Right hindlimb (tissue), 1 donor: ENCODE measurements around the gene SLF2.

Experiments used
- DNase-seq: peaks from one replicate; pipeline ENCODE4 v3.0.0-alpha.2; 2018

Gene SLF2

DNA sequence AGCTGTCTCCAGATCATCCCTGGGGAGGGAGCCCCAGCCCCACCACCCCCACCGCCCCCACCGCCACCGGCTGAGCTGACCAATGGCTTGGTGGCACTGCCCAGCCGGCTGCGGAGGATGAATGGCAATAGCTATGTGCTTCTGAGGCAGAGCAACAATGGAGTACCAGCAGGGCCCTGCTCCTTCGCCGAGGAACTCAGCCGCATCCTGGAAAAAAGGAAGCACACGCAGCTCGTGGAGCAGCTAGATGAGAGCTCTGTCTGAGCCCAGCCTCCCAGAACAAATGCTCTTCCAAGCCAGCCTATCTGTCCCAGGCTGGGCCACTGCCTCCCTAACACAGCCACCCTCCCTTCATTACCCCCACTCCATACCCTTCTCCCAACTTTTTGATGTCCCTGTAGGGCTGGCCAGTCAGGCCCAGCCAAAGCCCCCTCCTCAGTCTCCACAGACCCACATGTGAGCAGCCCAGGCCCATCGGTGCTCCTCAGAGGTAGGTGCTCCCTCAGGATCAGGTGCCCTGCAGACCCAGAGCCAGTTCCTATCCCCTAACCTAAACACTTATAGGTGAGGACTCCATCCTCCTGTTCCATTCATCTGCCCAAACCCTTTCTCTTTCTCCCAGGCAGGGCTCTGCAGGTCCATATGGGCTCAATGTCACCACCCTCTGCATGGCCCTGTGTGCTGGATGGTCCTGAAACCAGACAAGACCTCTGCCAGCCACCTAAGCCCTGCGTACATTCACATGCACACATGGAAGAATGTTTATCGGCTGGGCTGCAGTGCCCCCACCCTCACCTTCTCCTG lies 71.3 kb downstream of the SLF2 start:
- no peak for DNase-seq

DNA sequence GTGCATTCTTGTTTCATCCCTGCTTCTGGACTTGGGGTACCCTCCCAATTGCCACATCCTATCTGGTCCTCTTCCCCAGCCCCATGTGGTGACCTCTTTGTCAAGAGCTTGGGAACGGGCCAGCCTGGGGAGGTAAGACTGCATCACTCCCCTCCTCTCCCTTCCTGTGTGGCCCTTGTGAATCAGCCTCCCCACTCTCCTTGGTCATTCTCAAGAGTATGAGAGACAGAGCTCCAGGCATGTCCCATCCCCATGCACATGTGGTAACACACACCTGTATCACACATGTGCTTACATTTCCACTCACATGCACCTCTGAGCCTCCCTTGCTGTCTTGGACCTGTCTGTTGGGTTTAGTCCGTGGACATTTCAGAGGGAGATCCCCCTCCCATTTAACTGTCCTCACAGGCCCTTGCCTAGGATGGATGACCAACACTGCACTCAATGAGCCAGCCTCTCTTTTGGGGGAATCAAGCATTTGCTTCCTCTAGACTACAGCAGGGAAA lies 72.0 kb downstream of the SLF2 start:
- no peak for DNase-seq

DNA sequence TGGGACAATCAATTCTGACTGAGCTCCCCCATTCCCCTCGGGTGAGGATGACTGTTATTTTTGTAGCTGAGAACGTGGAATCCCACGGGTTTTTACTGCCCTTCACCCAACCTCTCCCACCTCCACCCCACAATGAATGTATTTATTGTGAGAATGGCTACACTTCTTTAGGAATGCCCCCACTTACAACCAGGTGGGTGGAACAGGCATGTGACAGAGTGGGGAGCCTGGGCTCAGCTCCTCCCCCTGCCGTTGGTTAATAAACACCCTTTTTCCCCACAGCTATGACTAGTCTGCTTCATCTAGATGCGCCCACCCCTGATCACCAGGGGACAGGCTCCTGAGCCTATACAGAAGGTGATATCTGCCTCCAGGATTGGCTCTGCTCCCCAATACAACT lies 72.6 kb downstream of the SLF2 start:
- DNase-seq: no peak

DNA sequence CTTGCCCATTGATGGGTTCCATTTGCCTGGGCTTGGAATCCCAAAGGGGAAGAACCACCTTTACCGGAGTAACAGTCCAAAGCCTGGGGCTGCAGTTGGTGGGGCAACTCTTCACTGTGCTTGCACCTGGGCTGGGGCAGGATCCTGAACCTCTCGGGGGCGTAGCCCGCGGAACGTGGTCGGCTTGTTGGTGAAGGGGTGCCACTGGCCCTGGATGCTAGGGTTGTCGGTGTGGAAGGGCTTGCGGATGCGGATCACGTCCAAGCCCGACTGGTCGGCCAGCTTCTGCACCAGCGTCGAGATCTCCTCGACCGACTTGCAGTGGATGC lies 73.8 kb downstream of the SLF2 start:
- no peak for DNase-seq

DNA sequence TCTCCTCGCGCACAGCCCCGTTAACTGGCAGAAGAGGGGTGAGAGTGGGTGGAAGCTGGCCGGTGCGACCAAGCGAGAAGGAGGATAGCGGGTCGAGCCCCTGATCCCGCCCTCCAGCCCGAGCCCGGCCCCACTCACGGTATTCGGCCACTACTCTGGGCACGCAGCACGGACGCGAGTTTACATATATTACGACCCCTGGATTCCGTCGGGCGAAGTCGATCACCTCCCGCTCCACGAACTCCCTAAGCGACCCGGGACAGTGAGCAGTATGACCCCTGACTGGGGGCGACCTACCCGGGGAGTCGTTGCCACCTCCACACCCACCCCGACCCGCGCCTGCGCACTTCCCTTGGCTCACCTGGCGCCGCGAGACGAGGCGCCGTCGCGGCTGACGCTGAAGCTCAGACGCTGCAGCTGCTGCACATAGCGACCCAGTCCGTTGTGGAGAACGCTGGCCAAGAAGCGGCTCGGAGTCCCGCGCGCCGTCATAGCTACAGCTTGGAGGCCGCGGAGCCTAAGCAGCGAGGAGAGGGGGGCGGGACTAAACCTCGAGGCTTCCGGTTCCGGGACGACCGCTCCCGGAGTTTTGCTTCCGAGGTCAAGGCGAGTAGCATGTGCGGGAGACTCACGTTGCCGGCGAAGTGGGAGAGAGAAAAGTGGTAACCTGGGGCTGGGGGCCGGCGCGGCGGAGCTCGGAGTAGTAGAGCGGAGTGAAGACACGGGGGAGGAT lies 74.4 kb downstream of the SLF2 start, which contains the start of the genes MRPL43 and TWNK:
Gene MRPL43, minus strand, starts transcription at position 546 of the 733 bp plus-strand sequence. Its CDS starts 54 bp downstream, at position 492.
Gene TWNK, plus strand, starts transcription at position 592 of the 733 bp plus-strand sequence. CDS start 668 bp downstream, outside the sequence.
- peak; percentile 88 for DNase-seq

DNA sequence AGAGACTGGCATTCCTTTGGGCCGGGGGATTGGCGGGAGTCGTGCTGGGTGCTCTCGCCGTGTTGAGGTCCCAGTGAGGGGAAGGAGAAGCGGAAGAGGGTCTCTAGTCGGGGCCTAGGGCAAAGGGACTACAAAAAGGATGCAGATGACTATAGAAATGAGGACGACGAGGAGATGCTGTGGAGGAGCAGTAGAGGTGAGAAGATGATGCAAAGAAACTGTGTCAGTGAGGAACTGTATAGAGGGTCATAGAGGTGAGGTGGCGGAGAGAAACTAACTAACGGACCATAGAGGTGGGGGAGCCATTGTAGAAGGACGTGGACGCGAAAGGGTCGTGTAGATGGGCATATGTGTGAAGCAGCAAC lies 74.9 kb downstream of the SLF2 start:
- DNase-seq: no peak

DNA sequence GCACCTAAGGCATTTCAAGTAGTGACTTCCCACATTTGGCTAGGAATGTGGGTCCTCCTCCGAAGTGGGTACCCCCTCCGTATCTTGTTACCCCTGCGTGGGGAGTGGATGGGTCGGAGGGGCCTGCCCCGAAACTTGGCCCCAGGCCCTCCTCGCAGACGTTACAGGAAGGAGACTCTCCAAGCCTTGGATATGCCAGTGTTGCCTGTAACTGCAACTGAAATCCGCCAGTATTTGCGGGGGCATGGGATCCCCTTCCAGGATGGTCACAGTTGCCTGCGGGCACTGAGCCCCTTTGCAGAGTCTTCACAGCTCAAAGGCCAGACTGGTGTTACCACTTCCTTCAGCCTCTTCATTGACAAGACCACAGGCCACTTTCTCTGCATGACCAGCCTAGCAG lies 75.4 kb downstream of the SLF2 start:
- DNase-seq: no peak

DNA sequence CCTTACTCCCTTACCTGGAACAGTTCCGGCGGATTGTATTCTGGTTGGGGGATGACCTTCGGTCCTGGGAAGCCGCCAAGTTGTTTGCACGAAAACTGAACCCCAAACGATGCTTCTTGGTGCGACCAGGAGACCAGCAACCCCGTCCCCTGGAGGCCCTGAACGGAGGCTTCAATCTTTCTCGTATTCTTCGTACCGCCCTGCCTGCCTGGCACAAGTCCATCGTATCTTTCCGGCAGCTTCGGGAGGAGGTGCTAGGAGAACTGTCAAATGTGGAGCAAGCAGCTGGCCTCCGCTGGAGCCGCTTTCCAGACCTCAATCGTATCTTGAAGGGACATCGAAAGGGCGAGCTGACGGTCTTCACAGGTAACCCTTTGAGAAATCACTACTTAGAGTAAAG lies 76.3 kb downstream of the SLF2 start:
- no peak for DNase-seq

DNA sequence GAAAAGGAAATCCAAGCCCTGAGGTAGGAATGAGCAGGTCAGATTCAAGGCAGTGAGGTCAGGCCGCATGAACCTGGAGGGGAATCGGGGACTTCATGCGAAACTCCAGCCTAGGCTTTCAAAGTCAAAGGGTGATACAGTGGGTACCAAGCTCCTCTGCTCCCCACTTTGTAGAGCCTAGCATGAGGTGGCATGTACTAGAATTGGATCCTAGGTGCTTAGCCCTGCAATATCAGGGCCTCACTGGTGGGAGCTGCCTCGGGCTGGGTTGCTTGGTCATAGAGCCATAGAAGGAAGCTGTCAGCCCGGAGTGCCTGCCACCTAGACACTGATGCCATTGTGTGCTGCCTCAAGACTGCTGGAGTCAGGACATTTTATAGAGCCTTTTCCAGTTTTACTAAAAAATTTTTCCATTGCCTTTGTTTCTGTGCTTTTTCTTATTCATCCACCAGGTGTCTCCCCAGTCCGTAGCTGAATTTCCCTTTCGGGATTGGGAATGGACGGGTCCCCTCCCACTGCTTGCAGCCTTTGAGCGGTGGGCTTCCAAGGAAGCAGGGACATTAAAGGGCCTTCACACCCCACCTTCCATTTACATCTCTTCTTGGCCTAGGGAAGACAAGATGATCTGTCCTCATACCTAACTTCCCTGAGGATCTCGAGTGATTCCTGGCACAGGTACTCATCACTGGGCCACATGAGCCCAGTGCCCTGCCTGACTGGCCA lies 81.4 kb downstream of the SLF2 start:
- no peak for DNase-seq

DNA sequence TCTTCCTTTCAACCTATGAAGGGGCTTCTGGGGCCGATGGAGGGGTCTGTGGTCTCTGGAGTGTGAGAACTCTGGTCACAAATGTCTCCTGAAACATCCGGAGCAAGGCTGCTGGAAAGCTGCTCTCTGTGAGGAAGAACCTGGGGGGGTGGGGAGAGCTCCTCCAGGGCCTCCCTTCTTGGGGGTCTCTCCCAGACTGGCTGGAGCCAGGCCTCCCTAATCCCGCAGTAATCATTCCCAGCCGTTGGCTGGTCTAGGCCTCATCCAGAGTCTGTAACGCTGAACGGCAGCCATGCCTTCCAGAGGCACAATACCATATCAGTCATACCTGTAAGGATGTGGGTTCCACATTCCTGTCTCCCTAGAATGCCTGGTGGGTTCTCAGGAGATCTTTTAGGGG lies 82.4 kb downstream of the SLF2 start:
- DNase-seq: no peak

DNA sequence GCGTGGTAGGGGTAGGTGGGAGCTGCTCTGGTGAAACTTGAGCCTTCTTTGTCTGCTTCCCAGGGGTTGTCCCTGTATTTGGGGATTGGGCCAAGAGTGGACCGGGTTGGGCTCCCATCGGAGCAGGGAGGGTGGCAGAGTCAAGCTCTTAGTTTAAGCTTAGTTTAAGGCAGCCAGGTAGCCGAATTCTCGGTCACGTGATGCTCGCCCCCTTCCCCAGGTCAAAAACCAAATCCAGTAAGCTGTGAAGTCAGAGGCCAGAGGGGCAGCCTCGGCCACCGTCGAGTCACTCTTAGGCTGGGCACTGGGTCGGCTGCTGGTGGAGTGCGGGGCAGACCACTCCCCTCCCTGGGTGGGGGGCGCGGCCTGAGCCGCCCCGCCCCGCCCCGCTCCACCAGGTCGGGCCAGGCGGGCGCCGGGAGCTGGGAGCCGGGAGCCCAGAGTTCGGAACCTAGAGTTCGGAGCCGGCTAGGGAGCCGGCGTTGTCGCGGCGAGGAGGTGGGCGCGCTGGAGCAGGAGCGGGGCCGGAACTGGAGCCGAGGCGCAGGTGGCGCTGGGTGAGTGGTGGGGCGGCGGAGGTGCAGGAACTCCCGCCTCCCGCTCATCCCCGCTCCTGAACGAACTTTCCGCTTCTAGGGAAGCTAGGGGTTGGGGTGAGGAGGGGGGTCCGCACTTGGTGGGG lies 84.1 kb downstream of the SLF2 start:
- DNase-seq: no peak

DNA sequence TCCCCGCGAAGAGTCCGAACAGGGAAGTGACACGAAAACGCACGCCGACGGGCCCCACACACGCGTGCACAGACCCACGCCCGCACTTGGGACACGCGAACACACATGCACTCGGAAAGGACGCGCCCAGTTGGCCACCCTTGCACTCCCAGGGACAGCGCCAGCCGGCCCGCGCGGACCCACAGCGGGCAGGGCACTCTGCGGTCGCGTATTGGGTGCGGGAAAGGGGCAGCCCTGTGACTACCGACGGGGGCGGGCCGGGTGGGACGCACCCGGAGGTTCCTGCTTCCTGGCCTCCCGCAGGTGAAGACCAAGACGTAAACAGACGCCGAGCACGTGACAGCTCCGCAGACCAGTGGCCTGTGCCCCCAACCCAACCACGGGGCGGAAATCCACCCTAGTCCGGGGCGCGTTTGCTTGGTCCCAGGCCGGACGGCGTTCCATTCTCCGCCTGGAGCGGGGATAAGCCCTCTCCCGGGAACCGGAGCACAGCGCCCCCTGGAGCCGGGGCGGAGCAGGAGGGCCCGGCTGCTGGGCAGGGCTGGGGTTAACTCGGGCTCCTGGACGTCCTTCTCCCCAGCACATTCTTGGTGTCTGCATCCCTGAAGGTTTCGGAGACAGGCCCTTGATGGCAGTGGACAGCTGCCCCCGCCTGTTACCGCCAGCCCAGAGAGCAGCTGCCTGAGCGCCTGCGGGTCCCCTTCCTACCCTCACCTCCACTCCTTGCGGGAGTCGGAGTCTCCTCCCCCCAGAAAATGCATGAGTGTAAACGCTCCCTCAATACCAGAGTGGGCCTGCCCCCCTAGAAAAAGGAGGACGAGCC lies 84.8 kb downstream of the SLF2 start:
- DNase-seq: peak; percentile 59

DNA sequence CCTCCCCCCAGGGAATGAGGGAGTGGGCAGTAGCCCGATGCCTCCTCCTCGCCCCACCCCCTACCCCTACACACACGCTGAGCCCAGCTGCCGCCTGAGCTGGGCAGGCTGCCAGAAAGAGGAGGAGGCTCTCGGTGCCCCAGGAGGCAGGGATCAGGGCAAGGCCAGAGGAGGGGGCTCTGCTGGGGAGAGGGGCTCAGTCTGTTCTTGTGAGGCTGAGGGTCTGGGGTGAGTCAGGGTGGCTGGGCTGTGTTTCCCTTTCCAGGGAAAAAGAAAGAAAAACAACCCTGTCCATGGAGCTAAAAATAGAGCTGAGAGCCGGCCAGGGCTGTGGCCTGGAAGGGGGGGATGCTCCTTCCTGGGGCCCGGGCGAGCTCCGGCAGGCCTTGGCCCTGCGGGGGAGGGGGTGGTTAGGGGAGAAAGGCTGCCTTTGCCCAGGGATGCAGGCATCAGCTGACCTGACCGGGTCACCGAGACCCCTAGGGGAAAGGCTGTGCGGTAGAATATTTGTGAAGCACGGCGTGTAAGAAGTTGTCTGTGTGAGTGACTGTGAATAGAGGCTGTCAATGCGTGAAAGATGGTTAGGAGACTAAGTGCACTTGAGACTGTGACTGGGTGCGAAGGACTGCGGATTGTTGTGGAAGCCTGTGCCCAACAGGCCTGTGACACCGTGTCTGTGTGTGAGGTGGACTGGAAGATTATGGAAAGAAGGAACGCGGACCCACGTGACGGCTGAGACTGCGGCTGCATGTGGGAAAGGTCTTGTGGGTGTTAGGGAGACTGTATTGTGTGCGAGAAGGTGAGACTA lies 85.6 kb downstream of the SLF2 start:
- peak; percentile 94 for DNase-seq

DNA sequence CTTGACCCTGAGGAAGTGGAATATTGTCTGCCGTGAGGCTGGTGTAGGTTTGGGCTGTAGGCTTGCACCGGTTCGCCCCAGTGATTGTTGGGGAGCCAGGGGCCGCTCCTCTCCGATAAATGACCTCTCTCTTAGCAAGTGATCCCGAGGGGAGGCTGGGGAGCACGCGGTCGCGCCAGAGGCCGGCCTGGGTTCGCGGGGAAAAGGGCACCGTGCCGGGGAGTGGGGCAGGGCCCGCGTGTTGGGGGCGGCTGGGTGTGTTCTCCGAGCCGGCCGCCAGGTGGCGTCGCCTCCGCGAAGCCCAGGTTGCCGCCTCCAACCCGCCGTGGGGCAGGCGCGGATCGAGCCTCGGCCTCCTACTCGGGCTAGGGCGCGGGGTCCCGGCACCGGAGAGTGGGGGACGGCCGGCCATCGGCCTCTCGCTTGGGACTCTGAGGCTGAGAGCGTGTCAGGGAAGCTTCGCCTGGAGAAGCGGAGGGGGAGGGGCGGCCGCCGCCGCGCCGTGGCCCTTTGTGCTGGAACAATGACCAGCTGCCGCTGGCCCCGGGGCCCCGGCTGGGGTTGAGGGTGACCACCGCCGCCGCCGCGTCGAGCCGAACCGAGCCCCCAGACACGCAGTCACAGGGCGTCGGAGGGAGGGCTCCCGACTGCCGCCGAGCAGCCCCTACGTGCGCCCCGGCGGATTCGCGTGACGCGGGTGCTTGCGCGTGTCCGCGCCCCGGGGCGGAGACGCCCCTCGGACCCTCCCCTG lies 86.4 kb downstream of the SLF2 start:
- DNase-seq: peak; percentile 91

DNA sequence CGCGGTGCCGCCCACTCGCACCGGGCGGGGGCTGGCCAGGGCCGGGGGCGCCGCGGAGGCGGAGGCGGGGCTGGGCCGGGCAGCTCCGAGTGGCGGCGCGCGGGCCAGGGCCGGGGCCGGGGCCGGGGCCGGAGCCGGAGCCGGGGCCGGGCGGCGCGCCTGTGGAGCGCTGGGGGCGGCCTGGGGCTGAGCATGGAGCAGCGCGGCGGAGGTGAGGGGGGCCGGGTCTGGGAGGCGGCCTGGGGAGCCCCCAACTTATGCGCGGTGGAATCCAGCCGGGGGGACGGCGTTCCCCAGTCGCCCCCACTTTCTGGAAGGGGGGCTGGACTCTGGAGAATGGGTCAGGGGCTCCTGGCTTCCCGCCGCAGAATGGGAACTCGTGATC lies 87.0 kb downstream of the SLF2 start, which contains the start of gene LZTS2:
Gene LZTS2, plus strand, starts transcription at position 67 of the 385 bp plus-strand sequence. CDS start 2,731 bp downstream, outside the sequence.
- DNase-seq: no peak

DNA sequence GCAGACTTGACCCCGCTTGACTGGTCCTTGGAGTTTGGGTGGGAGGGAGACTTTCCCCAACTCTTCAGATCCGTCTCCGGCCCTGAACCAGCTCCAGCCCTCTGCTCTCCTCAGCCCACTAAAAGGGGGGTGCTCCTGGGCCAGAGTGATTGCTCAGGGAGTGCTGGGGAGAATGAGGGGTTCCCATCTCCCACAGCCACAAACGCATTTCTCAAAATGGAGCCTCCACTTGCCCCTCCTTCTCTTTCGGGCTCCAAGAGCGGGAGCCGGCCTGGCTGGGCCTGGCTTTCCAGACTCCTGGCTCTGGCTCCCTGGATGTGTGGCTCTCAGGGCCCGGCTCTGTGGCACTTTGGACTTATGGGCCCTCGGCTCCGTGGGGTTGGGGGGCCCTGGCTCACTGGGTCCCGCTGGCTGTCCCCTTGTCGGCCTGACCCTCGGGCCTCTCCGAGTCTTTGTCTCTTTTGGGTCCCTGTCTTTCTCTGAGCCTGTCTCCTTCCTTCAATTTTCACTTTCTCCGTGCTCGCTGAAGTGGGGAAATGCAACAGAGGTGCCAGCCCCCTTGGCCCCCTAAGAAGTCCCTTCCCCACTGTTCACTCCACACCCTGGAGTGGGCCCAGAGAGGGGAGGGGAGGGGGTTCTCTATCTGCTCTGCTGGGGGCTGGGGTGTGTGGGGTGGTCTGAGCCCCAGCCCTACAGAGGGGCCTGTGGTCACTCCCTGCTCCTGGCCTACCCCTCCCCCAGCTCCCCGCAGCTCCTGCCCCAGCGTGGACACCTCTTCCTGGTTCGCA lies 87.6 kb downstream of the SLF2 start:
- DNase-seq: peak; percentile 62

DNA sequence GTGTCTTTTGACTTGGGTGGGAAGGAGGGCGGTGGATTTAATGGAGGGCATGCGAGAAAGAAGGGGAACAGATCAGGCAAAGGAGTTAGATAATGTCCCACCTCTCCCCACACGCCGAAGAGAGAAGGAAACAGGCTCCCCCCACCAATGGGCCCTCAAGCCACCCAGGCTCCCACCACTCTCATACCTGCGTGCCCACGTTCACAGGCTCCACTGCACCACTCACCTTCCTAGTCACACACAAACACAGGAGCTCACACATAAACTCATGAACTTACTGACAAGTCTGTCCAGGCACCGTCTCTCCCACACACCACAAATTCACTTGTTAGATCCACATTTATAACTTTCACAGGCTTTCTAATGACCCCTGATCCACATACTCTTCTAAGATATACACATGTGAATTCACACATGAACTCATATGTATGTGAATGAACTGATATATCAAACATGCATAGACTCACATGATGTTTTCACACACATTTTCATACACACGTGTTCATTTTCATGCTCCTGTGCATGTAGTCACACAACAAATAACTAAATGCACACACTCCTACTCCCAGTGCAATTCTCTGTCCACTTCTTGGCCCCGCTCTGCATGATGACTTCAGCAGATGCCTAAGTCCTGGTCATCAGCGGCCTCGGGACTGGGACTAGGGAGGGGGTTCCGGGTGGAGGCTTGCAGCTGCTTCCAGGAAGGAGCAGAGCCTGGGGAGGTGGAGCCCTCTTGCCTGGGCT lies 88.3 kb downstream of the SLF2 start:
- peak; percentile 93 for DNase-seq

DNA sequence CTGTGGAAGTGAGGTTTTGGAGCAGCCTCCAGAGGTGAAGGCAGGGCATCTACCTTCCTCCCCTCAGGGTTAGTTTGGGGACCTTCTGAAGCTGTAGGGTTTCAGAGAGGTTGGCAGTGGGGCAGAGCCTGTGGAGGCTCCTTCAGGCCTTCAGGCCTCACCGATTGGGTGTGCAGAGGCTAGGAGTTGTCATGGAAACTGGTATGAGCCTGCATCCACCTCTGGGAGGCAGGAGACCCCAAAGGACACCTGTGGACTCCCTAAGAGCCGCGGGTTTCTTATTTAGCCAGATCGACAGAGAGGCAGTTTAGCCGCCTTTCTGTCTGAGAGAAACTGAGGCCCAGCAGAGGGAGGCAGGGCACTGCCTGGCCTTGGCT lies 88.9 kb downstream of the SLF2 start:
- no peak for DNase-seq

DNA sequence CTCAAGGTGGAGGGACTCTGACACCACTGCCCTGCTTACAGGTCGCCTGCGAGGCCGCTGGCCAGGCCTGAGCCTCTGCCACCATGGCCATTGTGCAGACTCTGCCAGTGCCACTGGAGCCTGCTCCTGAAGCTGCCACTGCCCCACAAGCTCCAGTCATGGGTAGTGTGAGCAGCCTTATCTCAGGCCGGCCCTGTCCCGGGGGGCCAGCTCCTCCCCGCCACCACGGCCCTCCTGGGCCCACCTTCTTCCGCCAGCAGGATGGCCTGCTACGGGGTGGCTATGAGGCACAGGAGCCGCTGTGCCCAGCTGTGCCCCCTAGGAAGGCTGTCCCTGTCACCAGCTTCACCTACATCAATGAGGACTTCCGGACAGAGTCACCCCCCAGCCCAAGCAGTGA lies 89.7 kb downstream of the SLF2 start:
- no peak for DNase-seq
